ENCODE measurements around the gene ABHD12.
"Not testable (repeated sequence)": the region's sequence is repeated elsewhere in the genome, so short reads cannot be mapped to it uniquely, and the experiment has no call there.

Gene ABHD12

DNA sequence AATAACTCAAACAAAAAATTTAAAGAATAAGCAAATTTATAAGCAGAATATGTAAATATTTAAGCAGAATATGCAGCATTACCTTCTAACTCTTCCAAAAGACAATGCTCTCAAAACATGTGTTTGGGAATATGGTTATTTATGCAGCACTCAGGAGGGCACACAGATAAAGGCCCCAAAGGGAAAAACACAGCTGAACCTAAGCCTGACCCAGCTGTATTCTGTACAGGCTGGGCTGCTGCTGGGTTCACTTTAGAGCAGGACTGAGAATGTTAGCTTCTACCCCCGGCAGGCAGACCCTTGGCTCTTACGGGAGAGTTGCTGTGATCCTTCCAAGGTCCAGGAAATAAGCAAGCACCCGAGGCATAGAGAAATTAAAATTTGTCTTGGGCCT lies 37.3 kb downstream of the ABHD12 start:
- DNase-seq, result no peak

DNA sequence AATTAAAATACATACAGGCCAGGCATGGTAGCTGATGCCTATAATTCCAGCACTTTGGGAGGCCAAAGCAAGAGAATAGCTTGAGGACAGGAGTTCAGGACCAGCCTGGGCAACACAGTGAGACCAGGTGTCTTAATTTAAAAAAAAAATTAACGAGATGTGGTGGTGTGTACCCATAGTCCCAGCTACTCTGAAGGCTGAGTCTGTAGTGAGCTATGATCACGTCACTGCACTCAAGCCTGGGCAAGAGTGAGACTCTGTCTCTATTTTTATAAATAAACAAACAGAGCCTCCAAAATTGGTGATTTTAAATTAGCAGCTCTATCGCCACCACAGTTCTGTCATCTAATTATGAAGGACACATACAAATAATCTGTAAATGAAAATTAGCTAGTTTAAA lies 37.9 kb downstream of the ABHD12 start:
- no peak for DNase-seq

DNA sequence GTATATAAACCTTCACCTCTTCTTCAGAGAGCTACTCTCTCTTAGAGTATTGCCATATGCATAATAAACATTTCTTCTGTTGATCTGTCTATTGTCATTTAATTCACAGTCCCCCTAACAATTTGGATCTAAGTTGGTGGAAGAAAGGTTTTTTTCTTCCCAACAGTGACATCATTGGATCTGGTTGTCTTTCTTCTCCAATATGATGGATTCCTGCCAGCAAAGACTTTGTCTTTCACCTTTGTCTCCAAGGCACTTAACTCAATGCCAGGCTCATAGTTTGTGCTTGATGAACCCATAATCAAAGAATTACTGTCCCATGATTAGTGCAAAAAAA lies 39.6 kb downstream of the ABHD12 start:
- DNase-seq, result no peak

DNA sequence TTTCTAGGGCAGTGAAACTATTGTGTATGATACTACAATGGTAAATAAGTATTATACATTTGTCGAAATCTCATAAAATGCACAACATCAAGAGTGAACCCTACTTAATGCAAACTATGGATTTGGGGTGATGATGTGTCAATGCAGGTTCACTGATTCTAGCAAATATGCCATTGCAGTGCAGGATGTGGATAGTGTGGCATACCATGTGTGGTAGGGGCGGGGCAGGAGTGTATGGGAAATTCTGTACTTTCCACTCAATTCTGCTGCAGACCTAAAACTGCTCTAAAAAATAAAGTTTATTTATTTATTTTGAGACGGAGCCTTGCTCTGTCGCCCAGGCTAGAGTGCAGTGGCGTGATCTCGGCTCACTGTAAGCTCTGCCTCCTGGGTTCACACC lies 44.3 kb downstream of the ABHD12 start:
- no peak for DNase-seq

DNA sequence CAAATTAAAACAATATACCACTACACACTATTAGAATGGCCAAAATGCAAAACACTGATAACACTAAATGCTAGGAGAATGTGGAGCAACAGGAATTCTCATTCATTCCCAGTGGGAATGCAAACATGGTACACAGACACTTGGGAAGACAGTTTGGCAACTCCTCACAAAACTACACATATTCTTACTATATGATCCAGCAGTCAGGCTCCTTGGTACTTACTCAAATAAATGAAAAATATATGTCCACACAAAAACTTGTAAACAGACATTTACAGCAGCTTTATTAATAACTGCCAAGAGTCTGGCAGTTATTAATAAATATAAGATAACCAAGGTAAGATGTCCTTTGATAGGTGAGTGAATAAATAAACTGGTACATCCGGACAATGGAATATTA lies 44.9 kb downstream of the ABHD12 start:
- no peak for DNase-seq

DNA sequence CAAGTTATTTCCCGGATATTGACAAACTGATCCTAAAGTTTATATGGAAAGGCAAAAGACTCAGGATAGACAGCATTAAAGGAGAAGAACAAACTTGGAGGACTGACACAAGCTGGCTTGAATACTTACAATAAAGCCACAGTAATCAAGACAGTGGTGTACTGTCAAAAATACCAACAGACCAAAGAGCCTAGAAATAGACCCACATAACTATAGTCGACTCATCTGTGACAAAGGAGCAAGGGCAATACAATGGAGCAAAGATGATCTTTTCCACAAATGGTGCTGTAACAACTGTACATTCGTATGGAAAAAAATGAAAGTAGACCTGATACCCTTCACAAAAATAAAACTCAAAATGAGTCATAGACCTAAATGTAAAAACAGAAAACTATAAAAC lies 46.0 kb downstream of the ABHD12 start:
- no peak for DNase-seq

DNA sequence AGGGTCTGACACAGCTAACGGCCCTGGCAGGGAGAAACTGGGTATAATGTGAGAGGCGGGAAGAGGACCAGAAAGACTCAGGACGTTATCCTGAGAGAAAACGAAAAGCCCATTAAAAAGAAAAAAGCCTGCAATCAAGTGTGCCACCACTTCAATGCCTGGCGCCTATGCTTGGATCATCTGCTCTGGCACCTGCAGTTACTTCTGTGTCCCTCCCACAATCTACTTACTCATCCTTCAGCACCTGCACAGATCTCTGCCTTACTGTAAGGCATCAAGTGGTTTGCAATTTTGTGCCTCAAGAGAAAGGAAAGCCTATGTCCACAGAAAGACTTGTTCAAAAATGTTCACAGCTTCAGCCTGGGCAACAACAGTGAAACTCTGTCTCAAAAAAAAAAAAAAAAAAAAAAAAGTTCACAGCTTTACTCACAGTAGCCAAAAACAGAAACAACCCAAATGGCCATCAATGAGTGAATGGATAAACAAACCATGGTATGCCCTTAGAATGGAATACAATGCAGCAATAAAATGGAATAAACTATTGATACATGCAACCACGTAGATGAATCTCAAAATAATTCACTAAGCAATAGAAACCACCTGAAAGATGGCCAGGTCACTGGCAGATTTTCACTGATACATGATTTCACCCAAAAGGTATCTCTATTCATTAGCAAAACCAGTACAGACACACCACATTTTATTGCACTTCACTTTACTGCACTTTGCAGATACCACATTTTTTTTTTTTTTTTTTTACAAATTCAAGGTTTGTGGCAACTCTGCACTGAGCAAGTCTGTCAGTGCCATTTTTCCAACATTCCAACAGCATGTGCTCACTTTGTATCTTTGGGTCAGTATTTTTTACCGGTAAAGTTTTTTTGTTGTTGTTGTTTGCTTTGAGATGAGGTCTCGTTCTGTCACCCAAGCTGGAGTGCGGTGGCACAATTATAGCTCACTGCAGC lies 48.6 kb downstream of the ABHD12 start:
- DNase-seq, result no peak

DNA sequence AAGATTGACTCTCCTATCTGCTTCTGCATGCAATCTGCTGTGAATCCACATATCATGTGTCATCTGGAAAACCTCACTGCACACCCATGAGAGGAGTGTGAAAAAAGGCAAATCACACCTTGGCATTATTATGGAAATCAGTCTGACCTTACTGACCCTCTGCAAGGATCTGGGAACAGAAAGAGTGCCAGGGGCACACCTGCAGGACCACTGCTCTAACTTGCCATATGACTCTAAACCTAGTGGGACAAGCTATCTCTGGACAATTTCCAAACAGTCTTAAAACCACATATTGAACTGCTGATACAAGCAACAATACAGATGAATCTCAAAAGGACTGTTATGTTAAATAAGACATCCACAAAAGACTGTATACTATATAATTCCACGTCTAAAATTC lies 50.3 kb downstream of the ABHD12 start:
- no peak for DNase-seq

DNA sequence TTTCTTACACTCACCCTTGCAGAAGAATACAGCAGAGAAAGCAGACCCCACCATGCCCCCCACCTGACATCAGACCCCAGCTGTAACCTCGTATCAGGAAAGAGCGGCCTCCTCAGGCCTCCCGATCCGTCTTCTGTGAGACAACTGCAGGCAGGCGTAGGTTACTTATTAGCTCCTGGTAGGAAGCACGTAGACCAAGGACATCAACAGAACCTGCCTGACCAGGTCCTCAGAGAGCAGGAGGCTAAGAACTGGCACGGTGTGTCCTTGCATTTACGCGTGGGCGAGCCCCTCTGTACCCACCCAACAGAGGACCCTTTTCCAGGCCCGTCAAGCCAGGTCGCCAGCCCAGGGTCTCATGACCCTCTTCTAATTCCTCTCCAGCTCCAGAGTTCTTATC lies 51.0 kb downstream of the ABHD12 start:
- DNase-seq, result no peak

DNA sequence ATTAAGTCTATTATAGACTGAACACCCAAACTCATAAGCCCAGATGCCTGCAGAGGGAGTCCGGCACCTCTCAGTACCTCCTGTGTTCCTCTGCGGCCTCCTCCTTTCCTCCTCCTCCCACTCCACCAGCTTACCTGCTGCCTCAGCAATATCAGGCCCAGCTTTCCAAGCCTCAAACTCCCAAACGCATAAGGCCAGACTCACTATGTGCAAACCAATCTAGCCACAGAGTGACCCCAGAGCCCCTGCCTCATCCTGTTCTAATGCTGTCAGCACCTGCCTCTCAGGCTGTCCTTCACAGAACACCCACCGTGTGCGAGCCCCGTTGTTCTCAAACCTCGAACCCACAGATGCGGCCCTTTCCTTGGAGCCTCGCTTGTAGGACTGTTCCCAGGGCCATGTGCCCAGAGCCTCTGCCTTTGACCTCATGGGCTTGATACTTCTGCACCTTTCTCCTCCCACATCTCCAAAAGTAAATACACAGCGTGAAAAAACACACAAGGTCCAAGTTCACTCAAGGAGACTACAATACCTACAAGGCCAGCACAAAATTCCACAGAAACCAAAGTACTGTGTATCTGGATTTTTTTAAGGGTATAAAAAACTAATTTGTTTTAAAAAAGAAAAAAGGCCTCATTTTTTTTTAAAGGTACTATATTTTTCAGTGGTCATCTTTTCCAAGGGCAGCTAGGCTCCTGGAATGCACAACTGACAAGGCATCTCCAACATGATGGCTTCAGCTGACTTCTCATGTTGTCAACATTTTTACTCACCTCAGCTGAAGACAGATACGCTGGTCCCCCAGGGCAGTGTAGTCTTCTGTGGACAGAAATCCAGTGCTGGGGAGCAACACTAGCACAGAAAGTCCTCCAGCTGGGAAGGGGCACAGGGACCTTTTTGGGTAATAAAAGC lies 52.3 kb downstream of the ABHD12 start:
- no peak for DNase-seq

DNA sequence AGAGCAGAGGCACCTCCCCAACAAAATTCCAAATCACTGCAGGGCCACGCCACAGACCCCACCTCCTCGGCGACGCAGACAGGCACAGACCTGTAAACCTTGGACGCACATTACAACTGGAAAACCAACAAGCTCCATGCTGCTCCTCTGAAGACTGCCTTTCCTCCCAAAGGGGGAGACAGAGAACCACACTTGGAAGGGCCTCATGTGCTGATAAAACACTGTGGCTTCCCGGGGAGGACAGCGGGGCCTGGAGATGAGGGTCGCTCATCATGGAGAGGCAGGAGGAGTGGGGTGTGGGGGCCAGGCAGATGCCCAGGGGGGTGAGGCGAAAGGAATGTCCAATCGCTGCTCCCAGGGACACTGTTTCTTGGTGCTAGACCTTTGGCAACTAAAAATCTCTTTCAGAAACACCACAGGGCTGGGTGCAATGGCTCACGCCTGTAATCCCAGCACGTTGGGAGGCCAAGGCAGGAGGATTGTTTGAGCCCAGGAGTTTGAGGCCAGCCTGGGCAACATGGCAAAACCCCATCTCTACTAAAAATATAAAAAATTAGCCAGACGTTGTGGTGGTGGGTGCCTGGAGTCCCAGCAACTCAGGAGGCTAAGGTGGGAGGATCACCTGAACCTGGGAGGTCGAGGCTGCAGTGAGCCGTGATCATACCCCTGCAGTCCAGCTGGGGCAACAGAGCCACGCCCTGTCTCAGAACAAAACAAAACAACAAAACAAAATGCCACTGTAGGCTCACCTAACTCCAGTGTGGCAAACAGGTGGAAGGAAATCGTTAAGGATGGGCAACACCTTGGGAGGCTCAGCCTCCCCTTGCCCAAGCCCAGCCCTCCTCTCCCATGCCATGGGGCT lies 53.8 kb downstream of the ABHD12 start:
- peak; percentile 15 for DNase-seq

DNA sequence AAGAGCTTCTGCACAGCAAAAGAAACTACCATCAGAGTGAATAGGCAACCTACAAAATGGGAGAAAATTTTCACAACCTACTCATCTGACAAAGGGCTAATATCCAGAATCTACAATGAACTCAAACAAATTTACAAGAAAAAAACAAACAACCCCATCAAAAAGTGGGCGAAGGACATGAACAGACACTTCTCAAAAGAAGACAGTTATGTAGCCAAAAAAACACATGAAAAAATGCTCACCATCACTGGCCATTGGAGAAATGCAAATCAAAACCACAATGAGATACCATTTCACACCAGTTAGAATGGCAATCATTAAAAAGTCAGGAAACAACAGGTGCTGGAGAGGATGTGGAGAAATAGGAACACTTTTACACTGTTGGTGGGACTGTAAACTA lies 55.7 kb downstream of the ABHD12 start:
- not testable (repeated sequence) for DNase-seq

DNA sequence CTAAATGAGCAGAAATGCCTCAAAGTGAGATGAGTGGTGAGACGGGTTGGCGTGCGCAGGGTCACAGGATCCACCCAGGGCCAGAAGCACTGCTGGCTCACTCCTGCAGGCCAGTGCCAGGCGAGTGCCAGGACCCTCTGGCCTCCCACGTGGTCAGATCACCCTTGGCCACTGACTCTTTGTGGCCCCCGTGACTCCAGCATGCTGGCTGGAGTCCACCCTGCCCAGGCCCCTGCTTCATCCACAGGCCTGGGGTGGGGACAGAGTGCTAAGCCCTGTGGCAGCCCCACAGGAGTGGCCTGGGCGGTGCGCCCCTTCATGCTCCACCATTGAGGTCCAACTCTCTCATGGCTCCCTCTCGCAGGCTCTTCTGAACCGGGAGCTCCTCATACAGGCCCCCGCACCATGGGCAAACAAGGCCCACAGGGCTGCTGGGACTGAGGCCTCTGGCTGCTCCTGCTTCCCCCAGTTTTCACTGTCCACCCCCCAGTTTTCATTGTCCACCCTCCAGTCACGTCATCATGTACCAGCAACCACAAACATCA lies 61.6 kb downstream of the ABHD12 start:
- no peak for DNase-seq

DNA sequence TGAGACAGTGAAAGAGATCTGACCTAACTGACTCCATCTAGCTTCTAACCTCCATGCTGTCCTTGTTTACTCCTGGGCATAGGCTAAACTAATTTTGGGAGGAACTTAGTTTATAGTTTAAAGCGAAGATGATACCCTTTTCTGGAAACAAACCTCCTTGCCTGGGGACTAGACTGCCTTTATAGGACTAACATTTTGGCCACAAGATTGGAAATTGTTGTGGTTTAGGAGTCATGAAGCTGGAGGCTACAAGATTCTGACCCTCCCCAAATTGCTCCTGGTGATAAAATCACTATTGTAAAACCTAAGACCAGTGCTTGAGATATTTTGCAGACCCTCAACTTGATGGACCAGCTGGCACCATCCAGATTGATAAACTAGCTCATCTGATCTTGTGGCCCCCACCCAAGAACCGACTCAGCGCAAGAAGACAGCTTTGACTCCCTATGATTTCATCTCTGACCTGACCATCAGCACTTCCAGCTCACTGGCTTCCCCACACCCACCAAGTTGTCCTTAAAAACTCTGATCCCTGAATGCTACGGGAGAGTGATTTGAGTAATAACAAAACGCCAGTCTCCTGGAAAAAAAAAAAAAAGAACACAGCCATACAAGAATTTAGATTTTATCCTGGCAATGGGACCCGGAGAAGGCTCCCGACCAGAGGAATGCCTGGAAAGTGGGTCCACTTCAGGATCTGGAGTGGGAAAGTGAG lies 63.0 kb downstream of the ABHD12 start:
- DNase-seq, result peak; percentile 11

DNA sequence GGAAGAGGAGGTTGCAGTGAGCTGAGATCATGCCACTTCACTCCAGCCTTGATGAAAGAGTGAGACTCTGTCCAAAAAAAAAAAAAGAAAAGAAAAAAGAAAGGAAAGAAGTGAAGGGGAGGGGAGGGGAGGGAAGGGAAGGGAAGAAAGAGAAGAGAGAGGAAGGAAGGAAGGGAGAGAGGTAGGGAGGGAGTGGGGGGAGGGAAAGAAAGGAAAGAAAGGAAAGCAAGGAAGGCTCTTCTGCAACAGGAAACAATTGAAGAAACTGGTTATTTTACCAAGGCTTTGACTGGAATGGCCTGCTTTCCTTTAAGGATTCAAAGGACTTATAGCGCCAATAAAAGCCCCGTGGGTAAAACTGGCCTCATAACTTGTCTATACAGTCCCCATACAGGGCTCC lies 64.6 kb downstream of the ABHD12 start:
- no peak for DNase-seq

DNA sequence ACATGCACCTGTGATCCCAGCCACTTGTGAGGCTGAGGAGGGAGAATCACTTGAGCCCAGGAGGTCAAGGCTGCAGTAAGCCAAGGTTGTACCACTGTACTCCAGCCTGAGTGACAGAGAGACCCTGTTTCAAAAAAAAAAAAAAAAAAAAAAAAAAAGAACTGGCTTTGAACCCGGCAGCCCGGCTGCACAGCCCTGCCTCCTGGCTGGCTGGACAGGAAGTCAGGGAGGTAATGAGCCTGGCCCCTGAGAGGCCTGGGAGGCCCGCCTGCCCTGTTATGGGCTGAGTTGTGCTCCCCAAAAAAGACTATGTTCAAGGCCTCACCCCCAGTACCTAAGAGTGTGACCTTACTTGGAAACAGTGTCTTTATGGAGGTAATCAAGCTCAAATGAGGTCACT lies 65.6 kb downstream of the ABHD12 start:
- no peak for DNase-seq

DNA sequence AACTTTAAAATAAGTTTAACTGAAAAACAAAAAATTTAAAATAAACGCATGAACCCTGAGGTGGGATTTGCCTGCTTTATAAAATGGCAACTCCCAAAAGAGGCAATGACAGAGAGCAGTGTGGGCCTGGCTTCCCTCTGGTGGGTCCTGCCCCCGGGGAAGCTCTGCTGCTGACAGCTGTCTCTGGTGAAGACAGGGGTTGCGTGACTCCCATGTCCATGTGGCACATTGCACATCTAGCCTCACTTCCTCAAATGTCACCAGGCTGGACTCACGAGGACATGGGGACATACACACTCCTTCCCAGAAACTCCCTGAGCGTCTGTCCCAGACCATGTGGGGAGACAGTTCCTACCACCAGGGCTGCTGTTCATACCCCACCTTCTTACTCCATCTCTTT lies 66.2 kb downstream of the ABHD12 start:
- no peak for DNase-seq

DNA sequence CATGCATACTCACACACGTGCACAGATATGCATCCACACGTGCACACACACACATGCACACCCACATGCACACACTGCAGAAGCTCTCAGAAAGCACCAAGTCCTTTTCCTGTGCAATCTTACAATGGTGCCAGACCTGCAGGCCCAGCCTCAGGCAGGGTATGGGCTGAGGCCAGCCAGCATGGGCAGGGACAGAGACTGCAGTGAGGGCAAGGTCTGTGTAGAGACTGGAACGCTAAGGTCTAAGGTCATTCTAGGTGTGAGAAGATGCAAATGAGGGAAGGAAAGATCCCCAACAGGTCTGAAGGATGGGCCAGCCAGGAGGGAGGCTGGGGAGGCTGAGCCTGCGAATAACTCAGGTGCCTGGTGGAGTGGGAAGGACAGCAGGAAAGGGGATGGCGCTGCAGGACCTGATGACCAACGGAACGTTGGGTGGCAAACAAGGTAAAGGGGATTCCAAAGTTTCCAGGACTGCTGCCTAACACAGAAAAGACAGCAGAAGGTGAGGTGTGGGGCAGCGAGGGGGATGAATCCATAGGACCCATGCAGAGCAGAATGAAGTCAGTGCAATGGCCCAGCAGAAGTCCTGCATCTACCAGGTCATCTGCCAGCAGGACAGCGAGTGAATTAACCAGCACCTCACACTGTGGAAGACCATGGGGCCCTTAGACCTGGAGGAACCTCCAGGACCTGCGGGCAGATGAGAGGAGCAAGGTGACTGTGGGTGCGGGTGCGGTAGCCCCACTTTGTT lies 67.0 kb downstream of the ABHD12 start:
- DNase-seq, result no peak

DNA sequence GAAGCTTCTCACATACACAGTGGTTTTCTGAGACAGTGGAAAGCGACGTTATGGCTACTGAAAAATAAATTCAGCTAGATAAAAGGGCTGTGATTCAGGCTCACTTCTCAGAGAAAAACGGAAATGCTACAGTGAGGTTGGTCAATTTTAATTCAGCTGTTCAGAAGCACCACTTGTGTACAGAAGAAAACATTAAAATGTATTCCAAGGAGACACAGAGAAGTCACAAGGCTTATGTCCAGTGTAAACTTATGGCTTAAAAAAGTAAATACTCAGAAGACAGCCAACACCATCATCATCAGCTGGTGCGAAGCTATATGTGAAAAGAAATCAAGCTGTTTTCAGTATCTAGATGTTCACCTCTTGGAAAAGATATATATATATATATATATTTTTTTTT lies 68.6 kb downstream of the ABHD12 start:
- no peak for DNase-seq

DNA sequence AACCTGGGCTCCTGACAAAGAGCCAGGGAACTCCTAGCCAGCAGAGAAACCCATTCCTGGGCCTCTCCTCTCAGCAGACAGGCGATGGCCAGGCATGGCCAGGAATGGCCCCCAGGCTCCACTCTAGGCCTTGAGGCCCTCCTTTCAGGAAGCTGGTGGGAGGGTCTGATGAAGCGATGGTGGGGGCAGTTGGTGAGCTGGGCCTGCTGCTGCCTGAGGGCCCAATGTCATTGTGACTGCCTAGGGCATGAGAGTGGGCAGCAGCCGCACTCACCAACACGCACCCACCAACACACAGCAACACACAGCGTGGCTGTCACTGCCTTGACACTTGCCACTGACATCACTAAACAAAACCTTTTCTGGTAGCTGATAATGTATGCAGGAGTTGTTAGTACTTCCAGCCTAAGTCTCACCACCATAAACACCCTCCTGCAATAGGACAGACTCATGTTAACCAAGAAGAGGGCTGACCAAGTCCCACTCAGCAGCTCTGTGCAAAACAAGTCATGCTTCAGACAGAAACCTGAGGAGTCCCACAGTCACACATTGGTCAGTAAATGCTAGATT lies 69.3 kb downstream of the ABHD12 start:
- DNase-seq, result no peak

Measured in HCEC 1CT (cell line).